ENCODE results near the gene CDC6.

CDC6 gene

DNA sequence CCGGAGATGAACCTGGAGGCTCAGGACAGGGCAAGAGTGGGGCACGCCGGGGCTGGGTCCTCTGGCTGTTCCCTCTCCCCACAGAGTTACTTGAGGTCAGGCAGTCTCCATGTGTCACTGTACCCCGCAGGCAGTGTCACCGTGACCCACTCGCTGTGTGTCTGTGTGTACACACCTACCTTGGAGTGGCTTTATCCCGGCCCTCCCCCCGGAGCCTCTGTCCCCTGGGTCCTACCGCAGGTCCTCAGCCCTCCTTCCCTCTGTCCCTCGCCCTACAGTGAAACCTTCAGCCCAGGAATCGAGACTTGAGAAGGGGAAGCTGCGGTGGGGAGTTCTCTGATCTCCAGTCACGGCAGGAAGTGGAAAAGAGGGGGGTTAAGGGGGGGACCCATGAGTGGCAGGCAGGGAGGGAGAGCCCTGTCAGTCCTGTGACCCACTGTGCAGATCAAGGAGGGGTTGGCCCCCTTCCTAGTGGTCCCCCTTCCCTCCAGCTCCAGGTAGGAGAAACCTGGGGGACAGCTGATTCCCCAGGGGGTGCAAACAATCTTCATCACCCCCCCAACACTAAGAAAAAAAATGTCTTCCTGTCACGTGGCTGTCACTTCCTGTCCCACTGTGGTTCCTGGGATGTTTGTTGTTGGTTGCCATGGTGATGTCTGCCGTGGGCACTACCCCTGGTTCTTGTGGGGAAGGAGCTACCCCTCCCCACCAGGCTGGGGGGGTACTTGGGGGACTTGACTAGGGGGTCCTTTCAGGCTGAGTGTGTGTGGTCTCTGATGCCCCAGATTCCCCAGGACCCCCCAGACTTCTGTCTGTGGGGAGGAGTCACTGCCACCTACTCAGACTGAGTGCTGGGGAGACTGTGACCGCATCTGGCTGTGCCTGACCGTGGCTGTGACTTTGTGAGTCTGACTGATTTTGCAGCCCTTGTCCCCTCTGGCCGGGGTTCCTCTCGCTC lies 35.0 kb downstream of the CDC6 start:
- Histone ChIP-seq H3K9ac (ENCODE audit: low read length) (peak overlapping the region; percentile 67), H3K4me3 (ENCODE audit: low read length) (no peak overlapping the region), H3K4me1 (ENCODE audit: control insufficient read depth, insufficient read depth, low read length) (peaks cover 71% of the 10 kb centered on the region), H3K36me3 (ENCODE audit: control insufficient read depth, insufficient read depth, low read length) (no peaks in the 10 kb centered on the region), H3K27me3 (ENCODE audit: control insufficient read depth, insufficient read depth, low read length) (no peaks in the 10 kb centered on the region), H3K9me3 (ENCODE audit: control insufficient read depth, low read length) (no peaks in the 10 kb centered on the region)

DNA sequence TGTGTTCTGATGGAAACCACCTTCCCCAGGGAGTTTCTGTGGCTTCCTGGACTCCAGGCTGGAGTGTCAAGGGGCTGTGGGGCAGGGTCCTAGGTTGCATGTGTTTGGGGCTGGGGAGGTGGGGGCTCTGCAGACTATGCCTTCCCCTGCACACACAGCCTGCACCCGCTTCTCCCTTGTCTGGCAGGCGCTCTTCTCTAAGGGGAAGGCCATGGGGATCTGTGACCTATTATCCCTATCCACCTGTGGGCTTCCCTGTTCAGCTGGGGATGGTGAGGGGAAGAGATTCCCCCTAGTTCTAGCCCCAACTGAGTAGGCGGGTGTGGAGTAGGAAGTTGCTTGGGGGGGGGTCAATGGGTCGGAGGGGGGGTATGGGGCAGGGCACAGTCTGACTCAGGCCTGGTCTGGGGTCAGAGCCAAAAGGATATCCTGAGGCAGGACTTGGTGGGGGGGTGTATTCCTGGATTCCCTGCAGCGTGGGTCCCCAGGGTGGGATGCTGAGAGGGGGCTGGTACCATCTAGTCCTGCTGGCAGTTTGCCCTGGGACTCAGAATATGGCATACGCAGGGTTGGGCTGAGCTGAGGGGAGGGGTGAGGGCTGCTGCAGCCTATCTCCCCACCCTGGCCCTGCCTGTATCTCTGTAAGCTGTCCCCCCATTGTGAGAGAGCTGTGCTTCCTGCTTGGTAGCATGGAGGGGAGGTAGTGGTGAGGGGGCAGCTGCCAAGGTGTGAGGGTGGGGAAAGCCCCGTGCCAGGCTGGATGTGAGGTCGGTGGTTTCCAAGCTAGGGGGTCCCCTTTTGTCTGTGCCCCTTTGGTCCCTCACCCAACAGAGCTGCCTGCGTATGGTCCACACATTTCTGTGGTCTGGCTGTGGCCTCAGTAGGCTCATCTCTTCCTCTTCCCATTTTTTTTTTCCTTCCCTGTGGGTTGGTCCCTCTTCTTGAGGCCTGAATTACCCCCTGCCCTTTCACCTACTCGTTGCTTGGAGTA lies 36.0 kb downstream of the CDC6 start:
- H3K4me1 ChIP-seq (ENCODE audit: control insufficient read depth, insufficient read depth, low read length) = peaks cover 74% of the 10 kb centered on the region
- H3K9ac ChIP-seq (ENCODE audit: low read length) = peak overlapping the region; percentile 47
- no peaks in the 10 kb centered on the region for H3K36me3 ChIP-seq (ENCODE audit: control insufficient read depth, insufficient read depth, low read length)
- H3K9me3 ChIP-seq (ENCODE audit: control insufficient read depth, low read length) = no peaks in the 10 kb centered on the region
- no peak overlapping the region for H3K4me3 ChIP-seq (ENCODE audit: low read length)
- H3K27me3 ChIP-seq (ENCODE audit: control insufficient read depth, insufficient read depth, low read length) = no peaks in the 10 kb centered on the region

DNA sequence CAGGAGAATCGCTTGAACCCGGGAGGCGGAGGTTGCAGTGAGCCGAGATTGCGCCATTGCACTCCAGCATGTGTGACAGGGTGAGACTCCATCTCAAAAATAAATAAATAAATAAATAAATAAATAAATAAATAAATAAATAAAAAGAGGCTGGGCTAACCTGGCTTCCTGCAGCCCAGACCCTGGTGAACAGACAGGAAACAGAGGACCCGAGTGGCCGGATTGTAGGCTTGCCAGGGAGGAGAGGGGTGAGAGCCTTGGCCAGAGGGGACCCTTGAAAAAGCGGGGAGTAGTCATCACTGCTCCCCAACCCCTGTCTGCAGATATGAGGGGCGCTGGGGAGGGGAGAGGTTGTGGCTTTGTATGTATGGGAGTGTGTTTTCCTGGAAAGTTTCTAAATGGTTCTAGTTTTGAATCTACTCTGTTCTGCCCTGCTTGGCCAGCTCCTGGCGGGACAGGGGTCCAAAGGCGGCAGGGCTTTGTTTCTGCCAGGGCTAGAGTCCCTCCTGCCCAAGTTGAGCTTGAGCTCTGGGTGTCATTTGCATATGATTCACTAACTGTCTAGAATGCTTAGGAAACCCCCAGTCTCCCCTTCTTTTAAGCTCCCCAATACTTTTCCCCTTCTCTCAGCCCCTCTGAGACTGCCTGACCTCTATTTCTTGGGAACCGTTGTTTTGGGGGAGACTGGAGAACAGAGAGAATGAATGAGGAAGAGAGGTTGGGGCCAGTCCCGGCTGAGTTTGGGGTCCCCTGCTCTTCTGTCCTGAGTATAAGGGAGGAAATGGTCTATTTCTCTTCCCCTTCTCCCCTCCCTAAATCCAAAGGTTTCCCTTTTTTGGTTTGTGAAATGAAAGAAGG lies 37.7 kb downstream of the CDC6 start:
- Histone ChIP-seq H3K4me1 (ENCODE audit: control insufficient read depth, insufficient read depth, low read length) (peaks cover 74% of the 10 kb centered on the region), H3K9ac (ENCODE audit: low read length) (no peak overlapping the region), H3K27me3 (ENCODE audit: control insufficient read depth, insufficient read depth, low read length) (no peaks in the 10 kb centered on the region), H3K36me3 (ENCODE audit: control insufficient read depth, insufficient read depth, low read length) (no peaks in the 10 kb centered on the region), H3K4me3 (ENCODE audit: low read length) (no peak overlapping the region), H3K9me3 (ENCODE audit: control insufficient read depth, low read length) (no peaks in the 10 kb centered on the region)

DNA sequence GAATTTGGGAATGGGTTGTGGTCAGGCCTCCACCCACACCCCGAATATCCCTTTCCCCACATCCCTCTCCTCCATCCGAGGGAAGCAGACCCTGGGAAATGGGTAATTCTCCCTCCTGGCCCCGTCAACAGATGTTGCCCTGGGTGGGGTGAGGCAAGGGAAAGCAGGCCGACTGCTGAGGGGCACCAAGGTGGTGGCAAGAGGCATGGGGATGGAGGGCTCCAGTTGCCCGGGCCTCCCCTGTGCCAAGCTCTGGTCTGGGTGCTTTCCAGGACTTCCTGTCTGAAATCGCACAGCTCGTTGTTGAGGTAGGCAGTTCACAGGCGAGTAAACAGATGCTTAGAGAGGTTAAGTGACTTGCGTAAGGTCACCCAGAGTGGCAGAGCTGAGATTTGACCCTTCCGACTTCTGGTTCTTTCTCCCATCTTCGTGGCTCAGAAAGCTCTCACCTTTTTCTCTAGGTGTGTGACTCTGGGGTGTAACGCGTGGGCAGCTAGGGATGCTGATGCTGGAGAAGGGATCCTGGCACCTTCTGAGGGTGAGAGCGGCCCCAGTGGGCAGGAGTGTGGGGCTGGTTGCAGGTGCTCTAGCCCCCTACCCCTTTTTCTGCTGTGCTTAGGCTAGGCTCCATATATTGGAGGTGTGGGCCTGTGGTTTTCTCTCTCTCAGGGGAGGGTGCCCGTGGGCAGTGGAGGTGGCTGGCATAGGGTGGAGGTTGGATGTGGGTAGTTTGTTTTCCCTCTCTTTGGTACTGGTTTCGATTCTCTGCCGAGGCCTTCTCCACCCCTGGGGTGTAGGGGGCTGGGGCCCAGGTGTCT lies 38.5 kb downstream of the CDC6 start:
- Histone ChIP-seq H3K27me3 (ENCODE audit: control insufficient read depth, insufficient read depth, low read length) (no peaks in the 10 kb centered on the region), H3K9me3 (ENCODE audit: control insufficient read depth, low read length) (no peaks in the 10 kb centered on the region), H3K9ac (ENCODE audit: low read length) (peak overlapping the region; percentile 63), H3K36me3 (ENCODE audit: control insufficient read depth, insufficient read depth, low read length) (no peaks in the 10 kb centered on the region), H3K4me1 (ENCODE audit: control insufficient read depth, insufficient read depth, low read length) (peaks cover 81% of the 10 kb centered on the region), H3K4me3 (ENCODE audit: low read length) (peak overlapping the region; percentile 3)

DNA sequence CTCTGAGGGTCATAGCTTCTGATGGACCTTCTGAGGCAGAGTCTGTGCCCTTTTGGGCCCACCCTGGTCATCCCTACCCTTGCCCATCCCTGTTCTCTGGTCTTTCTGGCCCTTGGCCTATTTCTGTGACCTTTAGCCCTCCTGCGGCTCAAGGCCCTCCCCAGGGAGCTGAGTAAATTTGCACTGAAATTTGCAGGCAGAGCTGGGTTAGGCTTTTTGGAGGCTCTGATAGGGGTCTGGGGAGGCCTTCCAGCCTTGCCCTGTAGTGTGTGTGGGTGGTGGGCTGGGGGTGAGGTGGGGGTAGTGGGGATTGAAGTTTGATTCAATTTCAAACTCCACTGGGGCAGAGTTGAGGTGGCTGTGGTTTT lies 39.1 kb downstream of the CDC6 start:
- Histone ChIP-seq H3K27me3 (ENCODE audit: control insufficient read depth, insufficient read depth, low read length) (no peaks in the 10 kb centered on the region), H3K4me3 (ENCODE audit: low read length) (peak overlapping the region; percentile 3), H3K36me3 (ENCODE audit: control insufficient read depth, insufficient read depth, low read length) (no peaks in the 10 kb centered on the region), H3K9ac (ENCODE audit: low read length) (peak overlapping the region; percentile 63), H3K4me1 (ENCODE audit: control insufficient read depth, insufficient read depth, low read length) (peaks cover 81% of the 10 kb centered on the region), H3K9me3 (ENCODE audit: control insufficient read depth, low read length) (no peaks in the 10 kb centered on the region)

DNA sequence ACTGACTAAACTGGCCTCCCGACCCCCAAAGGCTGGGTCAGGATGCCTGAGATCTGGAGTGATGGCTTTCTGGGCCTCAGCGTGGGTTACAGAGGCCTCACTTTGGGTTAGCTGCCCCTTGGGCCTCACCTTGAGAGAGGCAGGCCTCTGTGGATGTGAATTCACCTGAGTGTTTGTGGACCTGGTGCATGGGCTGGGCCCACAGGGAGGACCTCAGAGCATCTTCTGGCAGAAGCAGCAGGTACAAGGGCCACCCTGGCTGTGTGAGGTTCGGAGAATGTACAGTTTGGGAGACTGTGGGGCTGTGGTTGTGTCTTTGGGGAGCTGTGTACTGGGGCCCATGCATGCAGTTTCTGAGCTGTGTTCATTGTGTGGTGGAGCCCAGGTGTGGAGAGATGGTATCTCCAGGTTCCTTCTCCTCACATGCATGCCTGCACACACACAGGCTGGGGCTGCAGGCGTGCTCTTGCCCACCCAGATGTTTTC lies 39.6 kb downstream of the CDC6 start:
- no peak overlapping the region for H3K9ac ChIP-seq (ENCODE audit: low read length)
- H3K27me3 ChIP-seq (ENCODE audit: control insufficient read depth, insufficient read depth, low read length) = no peaks in the 10 kb centered on the region
- no peaks in the 10 kb centered on the region for H3K36me3 ChIP-seq (ENCODE audit: control insufficient read depth, insufficient read depth, low read length)
- no peaks in the 10 kb centered on the region for H3K9me3 ChIP-seq (ENCODE audit: control insufficient read depth, low read length)
- peak overlapping the region; percentile 9 for H3K4me3 ChIP-seq (ENCODE audit: low read length)
- H3K4me1 ChIP-seq (ENCODE audit: control insufficient read depth, insufficient read depth, low read length) = peaks cover 81% of the 10 kb centered on the region

DNA sequence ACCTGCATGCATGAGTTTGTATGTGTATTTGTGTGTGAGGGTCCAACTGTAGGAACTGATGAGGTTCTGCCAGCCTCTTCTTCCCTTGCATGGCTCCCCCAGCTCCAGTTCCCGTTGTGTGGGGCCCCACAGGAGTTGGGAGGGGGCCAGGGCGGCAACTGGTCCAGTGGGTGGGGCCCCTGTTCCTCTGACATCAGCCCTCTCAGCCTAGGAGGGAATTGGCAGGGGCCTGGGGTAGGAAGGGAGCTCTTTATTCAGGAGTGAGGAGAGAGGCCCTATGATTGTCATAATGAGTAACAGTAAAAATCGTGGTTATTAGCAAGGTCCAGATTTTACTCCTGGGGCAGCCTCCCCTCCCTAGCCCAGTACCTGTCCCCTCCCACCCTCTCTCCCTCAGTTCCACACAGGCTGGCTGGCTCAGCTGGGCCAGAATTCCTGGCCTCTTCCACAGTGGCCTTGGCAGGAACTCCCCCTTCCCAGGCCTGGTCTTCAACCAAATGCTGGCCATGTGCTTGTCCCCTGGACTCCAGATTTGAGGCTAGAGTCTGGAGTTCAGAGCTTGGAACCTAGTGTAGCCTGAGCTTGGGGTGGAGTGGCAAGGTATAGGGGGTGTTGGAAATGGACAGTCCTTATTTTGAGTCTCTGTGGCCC lies 40.2 kb downstream of the CDC6 start:
- Histone ChIP-seq H3K36me3 (ENCODE audit: control insufficient read depth, insufficient read depth, low read length) (no peaks in the 10 kb centered on the region), H3K4me3 (ENCODE audit: low read length) (peak overlapping the region; percentile 9), H3K9ac (ENCODE audit: low read length) (no peak overlapping the region), H3K27me3 (ENCODE audit: control insufficient read depth, insufficient read depth, low read length) (no peaks in the 10 kb centered on the region), H3K9me3 (ENCODE audit: control insufficient read depth, low read length) (no peaks in the 10 kb centered on the region), H3K4me1 (ENCODE audit: control insufficient read depth, insufficient read depth, low read length) (peaks cover 81% of the 10 kb centered on the region)

DNA sequence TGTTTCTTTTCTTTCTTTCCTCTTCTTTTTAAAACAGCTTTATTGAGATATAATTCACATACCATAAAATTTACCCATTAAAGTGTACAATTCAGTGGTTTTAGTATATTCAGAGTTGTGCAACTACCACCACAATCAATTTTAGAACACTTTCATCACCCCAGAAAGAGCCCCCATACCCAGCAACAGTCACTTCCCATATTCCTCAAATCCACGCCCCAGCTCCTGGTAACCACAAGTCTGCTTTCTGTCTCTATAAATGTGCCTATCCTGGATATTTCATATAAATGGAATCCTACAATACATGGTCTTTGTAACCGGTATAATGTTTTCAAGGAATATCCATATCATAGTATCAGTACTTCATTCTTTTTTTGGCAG lies 40.7 kb downstream of the CDC6 start:
- H3K9ac ChIP-seq (ENCODE audit: low read length) = no peak overlapping the region
- H3K4me1 ChIP-seq (ENCODE audit: control insufficient read depth, insufficient read depth, low read length) = peaks cover 76% of the 10 kb centered on the region

DNA sequence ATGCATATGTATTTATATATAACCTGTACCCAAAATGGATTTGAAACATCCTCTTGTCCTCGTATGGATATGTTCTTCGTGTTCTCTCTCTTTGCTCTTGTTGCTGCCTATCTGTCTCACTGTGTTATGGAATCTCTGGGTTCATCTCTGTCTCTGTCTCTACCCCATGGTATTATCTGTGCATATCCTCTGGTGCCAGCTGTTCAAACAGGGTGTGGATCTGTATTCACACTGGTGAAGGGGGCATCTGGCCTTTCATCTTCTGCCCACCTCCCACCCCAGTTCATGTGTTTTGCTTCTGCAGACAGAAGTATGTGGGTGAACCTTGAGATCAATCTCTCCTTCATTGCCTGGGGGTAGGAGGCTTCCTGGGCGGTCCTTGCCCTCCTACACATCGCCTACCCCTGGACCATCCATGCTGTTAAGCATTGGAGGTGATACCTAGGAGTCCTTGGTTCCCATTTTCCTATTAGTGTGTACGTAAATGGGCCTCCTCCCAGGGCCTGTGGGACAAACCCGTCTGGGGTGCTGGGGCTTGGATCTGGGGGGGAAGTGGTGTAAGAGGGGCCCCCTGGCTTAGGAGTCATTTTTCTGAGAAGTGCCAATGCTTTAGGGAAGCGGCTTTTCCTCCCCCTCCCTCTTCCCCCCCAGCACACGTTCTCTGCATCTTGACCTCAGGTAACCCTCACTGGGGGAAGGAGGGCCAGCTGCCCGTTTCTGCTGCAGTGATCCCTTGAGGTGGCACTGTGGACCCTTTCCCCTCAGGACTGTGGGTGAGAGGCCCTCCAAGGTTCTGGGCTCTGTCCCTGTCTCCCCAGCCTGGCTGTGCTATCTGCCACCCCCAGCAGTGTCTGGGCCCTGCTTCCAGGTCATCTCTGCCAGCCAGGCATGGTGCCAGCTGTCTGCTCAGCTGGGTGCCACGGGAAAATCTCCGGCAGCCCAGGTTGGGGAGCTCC lies 42.4 kb downstream of the CDC6 start:
- Histone ChIP-seq H3K36me3 (ENCODE audit: control insufficient read depth, insufficient read depth, low read length) (no peaks in the 10 kb centered on the region), H3K4me1 (ENCODE audit: control insufficient read depth, insufficient read depth, low read length) (peaks cover 78% of the 10 kb centered on the region), H3K9ac (ENCODE audit: low read length) (peak overlapping the region; percentile 19), H3K27me3 (ENCODE audit: control insufficient read depth, insufficient read depth, low read length) (no peaks in the 10 kb centered on the region), H3K9me3 (ENCODE audit: control insufficient read depth, low read length) (no peaks in the 10 kb centered on the region), H3K4me3 (ENCODE audit: low read length) (no peak overlapping the region)

More for the DNA sequence above, 40.7 kb downstream of the CDC6 start:
- Histone ChIP-seq H3K4me3 (ENCODE audit: low read length) (no peak overlapping the region), H3K36me3 (ENCODE audit: control insufficient read depth, insufficient read depth, low read length) (no peaks in the 10 kb centered on the region), H3K9me3 (ENCODE audit: control insufficient read depth, low read length) (no peaks in the 10 kb centered on the region), H3K27me3 (ENCODE audit: control insufficient read depth, insufficient read depth, low read length) (no peaks in the 10 kb centered on the region)

All from mucosa of stomach (tissue), 1 donor.